Common myeloid progenitor, CD34-positive (primary cell): ENCODE data around the gene CALHM3.

Source experiments
- CTCF ChIA-PET: fragments of 350-600 bp; sonication (Branson Sonifier 250); formaldehyde crosslinking; loops from one replicate; lab custom pipeline; 2021; ENCODE audit warnings: antibody characterized with exemption; lab: Charles Lee
- POLR2A ChIA-PET: fragments of 350-600 bp; sonication (Branson Sonifier 250); formaldehyde crosslinking; loops from one replicate; lab custom pipeline; 2021; ENCODE audit warnings: antibody characterized with exemption; lab: Charles Lee
- DNase-seq, 3 donors: peaks; one replicate each; pipeline versions ENCODE4 v3.0.0 to v3.0.0-alpha.2; 2013
- H3K27ac ChIP-seq, 2 experiments: 1 replicate in 1 of 2; 2 replicates in 1 of 2; pipeline ENCODE4 v1.7.0; 2013; ENCODE audit warnings: inconsistent platforms in 2 of 2, low read length in 2 of 2, mild to moderate bottlenecking in 2 of 2, low read depth in 1 of 2, moderate library complexity in 1 of 2; ENCODE audit not compliant: severe bottlenecking in 2 of 2, insufficient read depth in 1 of 2, poor library complexity in 1 of 2
- H3K27me3 ChIP-seq, 5 experiments: replicated peaks in 2 of 5; 1 replicate in 3 of 5; 2 replicates in 2 of 5; pipeline versions ENCODE4 v1.6.1 to v1.7.0; 2013; ENCODE audit warnings: low read length in 4 of 5, mild to moderate bottlenecking in 2 of 5, moderate library complexity in 2 of 5, inconsistent platforms in 1 of 5; ENCODE audit not compliant: insufficient read depth in 5 of 5, control insufficient read depth in 4 of 5
- H3K36me3 ChIP-seq, 4 experiments: 1 replicate in 2 of 4; 2 replicates in 2 of 4; pipeline versions ENCODE4 v1.6.1 to v1.7.0; 2013; ENCODE audit warnings: low read length in 3 of 4, control low read depth in 1 of 4, mild to moderate bottlenecking in 1 of 4; ENCODE audit not compliant: control insufficient read depth in 4 of 4, insufficient read depth in 4 of 4
- H3K4me1 ChIP-seq, 4 experiments: 1 replicate in 3 of 4; 2 replicates in 1 of 4; pipeline versions ENCODE4 v1.6.1 to v1.7.1; 2013; ENCODE audit warnings: low read length in 3 of 4, mild to moderate bottlenecking in 3 of 4, control low read depth in 1 of 4, inconsistent platforms in 1 of 4, moderate library complexity in 1 of 4; ENCODE audit not compliant: control insufficient read depth in 4 of 4, insufficient read depth in 4 of 4; ENCODE audit errors: control extremely low read depth in 1 of 4
- H3K4me3 ChIP-seq, 7 experiments: 1 replicate in 4 of 7; 2 replicates in 3 of 7; pipeline versions ENCODE4 v1.5.1 to v1.7.0; 2013; ENCODE audit warnings: mild to moderate bottlenecking in 7 of 7, low read length in 6 of 7, moderate library complexity in 6 of 7, inconsistent platforms in 2 of 7, low read depth in 2 of 7, control low read depth in 1 of 7; ENCODE audit not compliant: insufficient read depth in 4 of 7, control insufficient read depth in 1 of 7; ENCODE audit errors: extremely low read depth in 1 of 7
- H3K9me3 ChIP-seq, 5 experiments: 1 replicate in 4 of 5; 2 replicates in 1 of 5; pipeline versions ENCODE4 v1.6.1 to v1.7.1; 2013; ENCODE audit warnings: low read length in 4 of 5, mild to moderate bottlenecking in 2 of 5, inconsistent platforms in 1 of 5, low read depth in 1 of 5, moderate library complexity in 1 of 5; ENCODE audit not compliant: control insufficient read depth in 4 of 5, insufficient read depth in 2 of 5; ENCODE audit errors: control extremely low read depth in 1 of 5
- WGBS: methylation state at CpG from one replicate; pipeline ENCODE4 v1.1.5; 2013; ENCODE audit not compliant: insufficient coverage; 5-methylcytosine and 5-hydroxymethylcytosine counted together

Gene CALHM3

GRCh38 chr10:103474077-103474476, 5.0 kb downstream of the CALHM3 start:
- no peaks in the 10 kb centered on the region for H3K36me3 ChIP-seq
- WGBS = 98% methylated on average over 3 of the region's 3 CpGs
- no peak overlapping the region for H3K27ac ChIP-seq
- ChIA-PET CTCF (interaction anchor here (1.1 to 12.8 kb wide), 3 partner anchors 9 to 57 kb away, joined by 3 to 157 read pairs (median 76); partner anchors contain the start of gene CALHM2), POLR2A (interaction anchor here (0.6 to 1.0 kb wide), 2 partner anchors 20 to 26 kb away, joined by 3 read pairs; no protein-coding TSS in a partner anchor)
- peaks cover 0 to 2% (median 0%) of the 10 kb centered on the region in 5 experiments for H3K27me3 ChIP-seq
- DNase-seq = no peak
- peaks cover 4 to 60% (median 36%) of the 10 kb centered on the region in 4 experiments for H3K4me1 ChIP-seq
- H3K4me3 ChIP-seq = no peak overlapping the region
- no peaks in the 10 kb centered on the region for H3K9me3 ChIP-seq

- no peak for DNase-seq
- Histone ChIP-seq H3K36me3 (no peaks in the 10 kb centered on the region), H3K4me3 (no peak overlapping the region), H3K4me1 (peaks cover 4 to 67% (median 36%) of the 10 kb centered on the region in 4 experiments), H3K9me3 (no peaks in the 10 kb centered on the region), H3K27me3 (peaks cover 0 to 2% (median 0%) of the 10 kb centered on the region in 5 experiments), H3K27ac (no peak overlapping the region)
- CTCF ChIA-PET = interaction anchor here (1.2 to 12.8 kb wide), 2 partner anchors 22 to 57 kb away, joined by 3 to 157 read pairs; no protein-coding TSS in a partner anchor
- WGBS = 97% methylated on average over 30 of the region's 32 CpGs
- POLR2A ChIA-PET = no interaction called here
These were observed 5.8 kb downstream of the CALHM3 start for GRCh38 chr10:103473261-103473671.

- DNase-seq = peak in 1 of 3 donors; percentile 21
- Histone ChIP-seq H3K27ac (peak overlapping the region in 1 of 2 experiments; percentile 47), H3K9me3 (no peaks in the 10 kb centered on the region), H3K4me1 (peaks cover 4 to 75% (median 38%) of the 10 kb centered on the region in 4 experiments), H3K4me3 (peak overlapping the region in 2 of 7 experiments; percentile 6 to 14), H3K36me3 (no peaks in the 10 kb centered on the region), H3K27me3 (peaks cover 0 to 3% (median 0%) of the 10 kb centered on the region in 5 experiments)
- WGBS = no CpG with 5 or more reads among the region's 2 CpGs
- ChIA-PET CTCF (interaction anchor here (0.8 to 12.8 kb wide), 5 partner anchors 9 to 222 kb away, joined by 3 to 157 read pairs (median 10); partner anchors contain the start of gene CALHM2), POLR2A (no interaction called here)
These were observed 7.0 kb downstream of the CALHM3 start for GRCh38 chr10:103472005-103472404.

- ChIA-PET POLR2A (interaction anchor here (0.7 to 1.1 kb wide), 4 partner anchors 12 to 19 kb away, joined by 3 to 4 read pairs (median 4); partner anchors contain the start of gene CALHM2), CTCF (interaction anchor here (0.8 to 12.8 kb wide), 8 partner anchors 8 to 223 kb away, joined by 3 to 157 read pairs (median 4); partner anchors contain the start of genes CALHM2 and CALHM3)
- H3K36me3 ChIP-seq = no peaks in the 10 kb centered on the region
- peak overlapping the region; percentile 25 to 47 for H3K27ac ChIP-seq
- H3K4me1 ChIP-seq = peaks cover 4 to 71% (median 31%) of the 10 kb centered on the region in 4 experiments
- H3K9me3 ChIP-seq = no peaks in the 10 kb centered on the region
- 12% methylated on average over 9 of the region's 14 CpGs for WGBS
- H3K4me3 ChIP-seq = peak overlapping the region in 4 of 7 experiments; percentile 11 to 61 (median 36)
- H3K27me3 ChIP-seq = peaks cover 0 to 3% (median 0%) of the 10 kb centered on the region in 5 experiments
- DNase-seq = peak; percentile 93 to 99 (median 98)
These were observed 8.0 kb downstream of the CALHM3 start for GRCh38 chr10:103470761-103471653.

GRCh38 chr10:103469201-103469600, 9.8 kb downstream of the CALHM3 start:
- CTCF ChIA-PET = interaction anchor here (0.7 to 12.8 kb wide), 8 partner anchors 14 to 92 kb away, joined by 3 to 157 read pairs (median 4); partner anchors contain the start of gene CALHM2
- Histone ChIP-seq H3K27me3 (peaks cover 0 to 3% (median 0%) of the 10 kb centered on the region in 5 experiments), H3K36me3 (no peaks in the 10 kb centered on the region), H3K4me1 (peaks cover 4 to 69% (median 31%) of the 10 kb centered on the region in 4 experiments), H3K4me3 (no peak overlapping the region), H3K27ac (no peak overlapping the region), H3K9me3 (no peaks in the 10 kb centered on the region)
- no peak for DNase-seq
- 91% methylated on average over 5 of the region's 5 CpGs for WGBS
- POLR2A ChIA-PET = no interaction called here

GRCh38 chr10:103467406-103467805, 11.6 kb downstream of the CALHM3 start:
- peaks cover 0 to 3% (median 0%) of the 10 kb centered on the region in 5 experiments for H3K27me3 ChIP-seq
- CTCF ChIA-PET = no interaction called here
- no peak overlapping the region for H3K27ac ChIP-seq
- POLR2A ChIA-PET = interaction anchor here (0.6 kb wide), 1 partner anchor 14 kb away, joined by 4 read pairs; no protein-coding TSS in a partner anchor
- H3K4me3 ChIP-seq = no peak overlapping the region
- no peaks in the 10 kb centered on the region for H3K9me3 ChIP-seq
- no peak for DNase-seq
- peaks cover 4 to 56% (median 30%) of the 10 kb centered on the region in 4 experiments for H3K4me1 ChIP-seq
- WGBS = 99% methylated on average over 7 of the region's 7 CpGs
- H3K36me3 ChIP-seq = no peaks in the 10 kb centered on the region
